Amygdala (tissue), 56 donors: ENCODE results near the gene NANOGP8.
"Not testable (repeated sequence)": the region's sequence is repeated elsewhere in the genome, so short reads cannot be mapped to it uniquely, and the experiment has no call there.

ENCODE experiments used
- DNase-seq, 56 donors: peaks; one replicate each; lab custom pipeline; 2025; lab: John Stamatoyannopoulos, UW

Gene NANOGP8, protein sequence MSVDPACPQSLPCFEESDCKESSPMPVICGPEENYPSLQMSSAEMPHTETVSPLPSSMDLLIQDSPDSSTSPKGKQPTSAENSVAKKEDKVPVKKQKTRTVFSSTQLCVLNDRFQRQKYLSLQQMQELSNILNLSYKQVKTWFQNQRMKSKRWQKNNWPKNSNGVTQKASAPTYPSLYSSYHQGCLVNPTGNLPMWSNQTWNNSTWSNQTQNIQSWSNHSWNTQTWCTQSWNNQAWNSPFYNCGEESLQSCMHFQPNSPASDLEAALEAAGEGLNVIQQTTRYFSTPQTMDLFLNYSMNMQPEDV

DNA sequence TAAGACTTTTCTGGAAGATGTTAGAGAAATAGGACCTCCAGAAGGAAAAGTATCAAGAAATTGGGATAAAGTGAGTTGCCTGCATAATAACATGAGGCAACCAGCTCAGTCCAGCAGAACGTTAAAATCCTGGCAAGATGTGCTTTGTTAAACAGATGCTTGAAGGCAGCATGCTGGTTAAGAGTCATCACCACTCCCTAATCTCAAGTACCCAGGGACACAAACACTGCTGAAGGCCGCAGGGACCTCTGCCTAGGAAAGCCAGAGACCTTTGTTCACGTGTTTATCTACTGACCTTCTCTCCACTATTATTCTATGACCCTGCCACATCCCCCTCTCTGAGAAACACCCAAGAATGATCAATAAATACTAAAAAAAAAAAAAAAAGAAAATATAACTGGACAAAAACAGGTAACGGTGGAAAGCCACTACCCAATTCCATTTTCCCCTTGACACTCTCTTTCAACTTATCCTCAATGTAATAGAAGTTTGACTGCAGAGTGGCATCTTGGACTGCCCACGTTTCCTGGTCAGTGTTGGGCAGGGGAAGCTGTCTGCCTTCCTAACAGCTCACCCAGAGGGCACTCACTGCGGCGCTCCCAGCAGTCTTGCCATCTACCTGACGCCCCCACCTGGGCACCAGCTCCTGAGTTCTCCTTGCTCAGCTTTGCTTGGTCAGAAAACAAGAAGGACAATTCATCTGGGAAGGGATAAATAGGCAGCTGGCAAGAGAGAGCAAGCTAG is at the start of gene NANOGP8:
Gene NANOGP8 (minus strand): TSS at position 120 of the 744 bp plus-strand sequence. CDS start 185 bp downstream, outside the sequence.
- not testable (repeated sequence) for DNase-seq

DNA sequence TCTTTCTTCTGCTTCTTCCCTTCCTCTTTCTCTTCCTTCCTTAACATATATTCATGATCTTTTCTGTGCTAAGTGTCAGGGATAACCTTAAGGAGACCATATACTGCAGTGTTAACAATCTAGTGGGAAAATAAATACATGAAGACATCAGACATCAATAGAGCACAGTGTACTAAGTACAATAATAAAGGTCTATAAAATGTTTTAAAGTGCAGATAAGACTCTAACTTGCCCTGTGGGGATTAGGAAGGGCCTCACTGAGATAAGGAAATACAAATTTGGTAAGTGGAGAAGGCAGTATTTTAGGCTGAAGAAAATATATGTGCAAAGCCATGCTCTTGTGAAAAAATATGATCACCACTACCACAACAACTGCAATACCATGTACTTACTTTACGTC is 49.2 kb upstream of the NANOGP8 start:
- no peak for DNase-seq

DNA sequence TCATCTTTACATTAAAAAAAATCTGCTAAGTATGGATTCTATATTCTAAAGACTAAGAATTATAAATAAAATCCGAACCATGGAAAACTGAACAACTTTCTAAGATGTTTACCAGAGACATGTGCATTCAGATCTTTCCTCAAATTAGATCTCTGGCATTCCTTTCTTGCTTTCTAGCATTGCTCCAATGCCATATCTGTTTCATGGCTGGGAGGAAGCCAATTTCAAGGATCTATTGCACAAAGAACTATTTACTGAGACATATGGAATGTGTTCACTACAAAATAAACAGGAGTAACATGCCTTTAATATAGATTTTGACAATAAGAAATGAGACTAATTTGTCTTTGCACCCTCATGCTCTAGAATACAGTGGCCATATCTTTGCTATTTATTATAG is 45.1 kb upstream of the NANOGP8 start:
- no peak for DNase-seq

DNA sequence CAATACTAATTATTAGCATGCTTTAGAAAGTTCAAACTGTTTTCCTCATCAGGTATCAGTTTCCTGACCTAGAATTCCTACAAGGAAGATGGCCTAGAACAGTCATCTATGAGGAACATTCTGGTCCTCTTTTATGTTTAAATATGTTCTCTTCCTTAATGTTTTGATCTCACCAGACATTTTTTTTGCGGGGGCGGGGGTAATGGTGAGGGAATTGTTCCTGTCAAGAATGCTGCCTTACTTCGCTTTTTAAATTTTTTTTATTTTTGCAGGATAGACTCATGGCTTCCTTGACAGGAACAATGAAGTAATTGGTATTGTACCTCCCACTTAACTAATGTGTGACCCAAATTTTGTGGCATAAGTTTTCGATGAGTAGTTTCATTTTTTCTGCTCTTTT is 44.3 kb upstream of the NANOGP8 start:
- DNase-seq, result no peak

DNA sequence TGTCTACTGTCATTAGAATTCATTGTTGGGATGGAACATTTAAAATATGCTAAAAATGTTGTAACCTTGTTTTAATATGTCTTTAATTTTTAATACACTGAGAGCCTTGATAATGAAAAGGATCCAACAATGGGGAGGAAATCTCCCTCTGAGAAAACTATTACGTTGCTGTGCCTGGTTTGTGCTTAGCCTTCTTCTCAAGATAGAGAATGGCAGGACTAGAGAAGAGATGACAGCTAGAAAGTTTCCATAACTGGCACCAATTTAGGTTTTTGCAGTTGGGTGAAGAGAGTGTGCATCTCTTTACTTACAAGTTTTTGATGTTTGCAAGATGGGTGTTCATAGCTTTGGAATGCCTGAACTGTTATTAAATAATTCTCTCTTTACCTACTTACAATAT is 42.6 kb upstream of the NANOGP8 start:
- DNase-seq, result no peak

DNA sequence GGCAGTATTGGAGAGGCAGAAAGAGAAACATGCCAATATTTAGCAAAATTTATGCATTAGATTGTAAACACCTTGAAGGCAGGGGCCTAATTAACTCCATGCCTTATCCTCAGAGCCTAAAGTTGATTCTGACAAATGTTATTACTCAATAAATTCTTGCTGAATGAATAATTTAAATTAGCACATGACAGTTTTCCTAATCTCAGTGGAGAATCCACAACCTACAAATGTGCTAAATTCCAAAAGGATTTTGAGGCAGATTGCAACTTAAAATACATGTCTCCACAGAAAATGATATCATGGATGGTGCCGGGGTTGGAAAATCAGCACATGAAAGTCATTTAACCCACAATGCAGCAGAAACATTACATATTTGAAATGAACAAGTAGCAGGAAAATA is 41.1 kb upstream of the NANOGP8 start:
- no peak for DNase-seq

DNA sequence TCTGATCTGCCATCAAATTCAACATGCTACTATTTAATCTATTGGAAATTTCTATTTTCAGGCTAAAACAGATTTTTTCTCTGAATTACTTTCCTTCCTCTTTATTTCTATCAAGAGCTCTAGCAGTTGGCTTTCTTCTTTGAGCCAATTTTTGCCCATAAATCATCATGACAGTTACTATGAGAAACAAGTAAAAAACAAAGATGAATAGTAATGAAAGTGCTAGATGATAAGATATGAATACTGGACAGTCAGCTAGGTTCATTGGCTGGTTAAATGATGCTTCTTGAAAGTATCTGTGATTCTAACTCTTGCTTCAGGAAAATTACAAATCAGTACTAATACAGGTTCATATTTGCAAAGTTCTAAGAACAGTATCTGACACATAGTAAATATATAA is 38.6 kb upstream of the NANOGP8 start:
- DNase-seq, result no peak

DNA sequence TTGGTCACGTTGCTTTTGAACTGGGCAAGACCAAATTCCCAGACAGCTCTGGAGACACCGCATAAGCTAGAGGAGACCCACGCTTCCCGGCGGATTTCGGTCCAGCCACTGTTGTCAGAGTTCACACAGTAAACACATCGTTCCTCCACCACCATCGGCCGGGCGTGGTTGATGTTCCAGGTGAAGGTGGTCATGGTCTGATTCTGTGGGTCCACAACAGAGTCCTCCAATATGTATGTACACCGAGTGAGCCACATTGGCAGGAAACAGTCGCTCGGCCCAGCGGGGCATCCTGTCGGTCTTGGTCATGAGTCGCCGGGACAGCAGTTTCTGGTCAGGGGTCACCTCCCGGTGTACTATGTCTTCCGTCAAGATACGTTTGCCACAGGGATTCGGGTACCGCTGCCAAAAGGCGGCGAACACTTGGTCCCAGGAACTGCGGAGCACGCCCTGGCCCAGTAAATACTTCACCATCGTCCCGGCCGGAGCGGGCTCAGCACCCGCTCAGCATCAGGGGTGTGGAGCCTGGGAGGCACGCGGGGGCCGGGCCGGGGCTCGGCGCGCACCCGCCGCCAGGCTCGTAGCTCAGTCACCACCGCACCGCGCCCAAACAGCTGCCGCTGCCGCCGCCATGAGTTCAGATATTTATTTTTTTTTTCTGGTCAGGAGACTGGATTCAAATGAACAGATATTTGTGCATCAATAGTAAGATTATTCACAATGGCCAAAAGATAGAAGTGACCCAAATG is 36.7 kb upstream of the NANOGP8 start:
- no peak for DNase-seq

DNA sequence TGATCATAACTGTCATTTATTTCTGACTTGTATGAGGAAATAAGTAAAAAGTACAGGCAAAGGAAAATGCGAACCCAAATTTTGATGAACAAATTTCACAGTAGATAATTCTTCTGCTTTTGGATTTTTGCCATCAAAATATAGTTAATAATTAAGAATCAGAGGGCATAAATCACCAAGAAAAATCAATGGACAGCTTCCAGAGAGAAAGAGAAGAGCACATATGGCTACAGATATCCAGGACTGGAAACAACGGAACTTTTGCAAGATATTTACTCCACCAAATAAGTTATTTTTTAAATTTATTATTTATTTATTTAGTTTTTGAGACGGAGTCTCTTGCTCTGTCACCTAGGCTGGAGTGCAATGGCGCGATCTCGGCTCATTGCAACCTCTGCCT is 35.1 kb upstream of the NANOGP8 start:
- DNase-seq, result no peak

DNA sequence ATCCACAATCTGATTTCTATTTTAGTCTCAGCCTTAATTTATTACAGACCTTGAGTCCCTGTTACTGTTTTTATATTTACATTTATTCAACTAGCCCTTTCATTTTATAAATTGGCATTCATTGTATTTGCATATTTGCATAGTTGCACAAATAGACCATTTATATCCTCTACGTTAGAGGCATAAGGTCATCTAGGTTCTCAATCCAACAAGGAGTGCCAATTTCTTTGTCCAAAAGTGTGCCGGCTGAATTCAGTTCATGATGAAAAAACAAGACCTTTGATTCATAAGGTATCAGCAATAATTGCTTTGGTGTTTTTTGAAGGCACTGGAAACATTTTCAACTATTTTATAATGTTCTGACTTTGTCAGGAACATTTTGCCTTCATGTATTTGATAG is 33.9 kb upstream of the NANOGP8 start:
- no peak for DNase-seq

DNA sequence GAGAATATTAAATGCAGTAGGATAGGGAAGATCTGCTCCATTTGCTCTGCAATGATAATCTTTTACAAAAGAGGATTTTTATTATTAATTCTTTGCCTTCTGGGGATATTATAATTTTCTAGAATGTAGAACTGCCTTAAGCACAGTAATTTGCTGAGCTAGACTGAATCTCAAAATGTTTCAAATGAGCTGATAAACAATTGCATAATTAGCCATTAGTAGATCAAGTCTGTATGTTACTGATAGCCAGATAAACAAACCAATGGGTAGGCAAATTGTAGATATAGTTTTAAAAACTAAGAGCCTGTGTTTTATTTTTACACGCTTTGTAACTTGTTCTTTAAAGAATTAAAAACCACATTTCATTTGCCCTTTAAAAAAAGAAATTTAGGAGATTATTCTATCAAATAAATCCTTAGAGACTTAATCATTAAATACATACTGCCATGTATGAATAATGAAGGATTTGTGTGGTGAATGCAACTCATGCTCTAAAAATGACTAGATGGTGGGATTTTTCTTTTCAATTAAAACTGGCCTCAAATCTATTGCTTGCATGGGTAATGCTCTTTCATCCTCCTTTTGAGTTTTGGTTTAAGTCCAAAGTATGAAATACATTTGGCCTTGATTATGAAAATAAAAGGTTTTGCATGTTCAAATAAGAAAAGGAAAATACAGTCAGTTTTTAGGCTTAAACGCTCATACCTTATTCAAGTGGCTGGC is 32.6 kb upstream of the NANOGP8 start:
- DNase-seq, result no peak

DNA sequence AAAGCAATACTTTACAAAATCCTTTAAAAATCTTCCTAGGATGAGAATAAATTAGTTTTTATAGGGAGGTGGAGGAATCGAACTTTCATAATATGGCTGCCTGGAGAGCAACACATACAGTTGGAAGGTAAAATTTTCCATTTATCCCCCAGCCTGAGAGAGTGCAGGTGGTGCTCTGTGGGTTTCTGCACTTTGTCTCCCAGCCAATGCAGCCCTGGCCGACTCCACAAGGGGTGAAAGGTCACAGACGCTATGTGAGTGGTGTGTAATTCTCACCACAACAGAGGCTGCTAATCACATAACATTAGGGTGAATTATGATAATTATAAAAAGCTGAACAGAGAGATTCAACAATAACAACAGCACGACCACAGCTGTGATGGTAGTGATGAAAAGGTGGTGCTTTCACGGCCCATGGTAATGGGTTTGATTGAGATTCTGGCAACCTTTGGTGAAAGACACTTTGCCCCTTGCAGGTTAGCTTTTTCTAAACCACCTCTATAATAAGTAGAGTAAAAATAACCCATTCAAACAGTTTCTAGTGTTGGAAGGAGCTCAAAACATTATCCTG is 30.1 kb upstream of the NANOGP8 start:
- DNase-seq, result no peak

DNA sequence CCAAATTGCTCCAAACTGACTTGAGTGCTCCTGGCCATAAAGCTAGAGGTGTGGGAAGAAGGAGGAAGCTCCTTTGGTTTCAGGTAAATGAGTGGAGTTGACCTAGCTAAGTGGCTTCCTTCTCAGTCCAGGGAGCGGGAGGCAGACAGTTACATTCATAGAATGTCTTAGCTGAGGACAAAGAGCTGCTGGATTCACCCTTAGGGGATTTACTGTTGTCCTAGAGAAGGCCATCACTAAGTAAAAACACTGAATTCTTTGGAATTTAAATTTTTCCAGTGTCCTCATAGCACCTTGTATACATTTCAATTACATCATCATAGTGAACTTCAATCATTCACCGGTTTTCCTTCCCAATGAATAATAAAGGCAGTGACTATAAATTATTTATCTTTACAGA is 27.3 kb upstream of the NANOGP8 start:
- DNase-seq, result no peak

DNA sequence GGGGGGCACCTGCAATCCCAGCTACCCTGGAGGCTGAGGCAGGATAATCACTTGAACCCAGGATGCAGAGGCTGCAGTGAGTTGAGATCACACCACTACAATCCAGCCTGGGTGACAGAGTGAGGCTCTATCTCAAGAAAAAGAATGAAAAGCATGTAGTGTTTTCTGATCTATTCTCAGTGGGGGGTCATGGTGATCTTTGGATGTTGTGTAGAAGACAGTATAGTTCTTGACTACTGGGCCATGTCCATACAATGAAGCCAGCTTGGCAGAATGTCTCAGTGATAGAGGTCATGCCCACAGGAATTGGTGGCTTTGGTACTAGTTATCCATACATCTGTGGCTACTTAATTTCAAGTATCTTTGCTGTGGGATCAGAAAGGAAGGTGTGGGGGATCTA is 26.8 kb upstream of the NANOGP8 start:
- no peak for DNase-seq

DNA sequence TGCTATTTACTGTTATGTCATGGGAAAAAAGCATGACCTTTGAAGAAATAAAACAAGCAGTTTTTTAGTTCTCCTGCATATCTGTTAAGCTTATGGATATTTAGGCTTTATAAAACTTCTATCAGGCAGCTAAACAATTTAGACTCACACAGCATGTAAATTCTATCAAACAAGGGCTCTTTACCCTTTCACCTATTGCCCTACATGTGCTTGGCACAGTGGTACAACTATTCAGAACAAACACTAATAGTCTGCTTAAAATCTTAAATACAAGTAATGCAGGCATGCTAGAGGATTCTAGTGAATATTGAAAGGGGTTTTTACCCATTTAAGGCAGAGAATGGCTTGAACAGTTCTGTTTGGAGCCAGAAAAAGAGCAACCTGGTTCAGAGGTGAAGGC is 23.4 kb upstream of the NANOGP8 start:
- no peak for DNase-seq

DNA sequence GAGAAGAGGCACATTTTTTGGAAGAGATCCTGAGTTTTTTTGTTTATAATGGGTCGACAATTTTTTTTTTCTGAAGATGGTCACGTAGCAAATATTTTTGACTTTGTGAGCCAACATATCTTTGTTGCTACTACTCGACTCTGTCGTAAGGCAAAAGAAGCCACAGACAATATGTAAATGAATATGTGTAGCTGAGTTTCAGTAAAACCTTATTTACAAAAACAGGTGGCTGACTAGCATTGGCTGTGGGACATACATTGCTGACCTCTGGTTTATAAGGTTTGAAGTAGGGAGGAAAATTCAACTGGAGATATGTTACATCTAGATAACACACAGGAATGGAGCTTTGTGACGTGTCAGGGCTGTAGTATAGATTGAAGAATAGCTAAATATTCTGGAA is 22.5 kb upstream of the NANOGP8 start:
- no peak for DNase-seq

DNA sequence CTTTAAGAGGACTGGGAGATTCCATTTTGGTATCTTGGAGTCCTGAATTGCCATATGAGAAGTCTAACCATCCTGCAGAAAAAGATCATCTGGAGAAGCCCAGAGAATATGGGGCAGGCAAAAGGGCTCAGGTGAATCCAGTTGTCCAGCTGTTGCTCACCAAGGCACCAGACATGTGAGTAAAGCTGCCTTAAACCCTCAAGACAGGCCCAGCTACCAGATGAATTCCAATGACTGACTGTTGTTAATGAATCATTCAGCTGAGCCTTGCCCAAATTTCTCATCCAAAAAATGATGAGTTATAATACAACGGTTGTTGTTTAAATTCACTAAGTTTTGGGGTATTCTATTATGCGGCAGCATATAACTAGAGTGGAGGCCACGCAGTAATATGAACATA is 22.0 kb upstream of the NANOGP8 start:
- DNase-seq, result no peak

DNA sequence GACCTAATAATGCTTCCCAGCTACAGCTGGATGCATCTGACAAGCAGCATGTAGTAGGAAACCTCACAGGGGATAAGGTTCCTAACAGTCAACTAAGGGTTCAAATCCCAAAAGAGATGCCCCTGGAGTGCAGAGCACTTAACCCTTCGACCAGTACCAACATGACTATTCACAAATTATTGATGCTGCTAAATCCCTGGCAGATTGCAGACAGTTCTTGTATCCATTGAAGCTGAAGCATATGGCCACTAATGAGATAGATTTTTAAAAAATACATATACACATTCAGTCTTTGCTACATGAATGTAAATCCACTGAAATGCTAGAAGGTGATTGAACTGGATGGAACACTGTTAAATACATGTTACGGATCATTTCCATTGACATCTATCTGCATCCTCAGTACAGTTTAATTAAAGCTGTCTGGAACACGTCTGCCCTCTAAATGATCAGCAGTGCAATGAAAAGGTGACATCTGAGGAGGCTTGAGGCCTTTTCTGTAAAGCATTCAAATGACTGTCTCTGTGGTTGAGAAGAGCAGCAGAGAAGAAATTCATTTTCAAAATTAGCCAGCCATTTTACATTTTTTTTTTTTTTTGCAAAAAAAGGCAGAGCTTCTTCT is 19.5 kb upstream of the NANOGP8 start:
- DNase-seq, result no peak

DNA sequence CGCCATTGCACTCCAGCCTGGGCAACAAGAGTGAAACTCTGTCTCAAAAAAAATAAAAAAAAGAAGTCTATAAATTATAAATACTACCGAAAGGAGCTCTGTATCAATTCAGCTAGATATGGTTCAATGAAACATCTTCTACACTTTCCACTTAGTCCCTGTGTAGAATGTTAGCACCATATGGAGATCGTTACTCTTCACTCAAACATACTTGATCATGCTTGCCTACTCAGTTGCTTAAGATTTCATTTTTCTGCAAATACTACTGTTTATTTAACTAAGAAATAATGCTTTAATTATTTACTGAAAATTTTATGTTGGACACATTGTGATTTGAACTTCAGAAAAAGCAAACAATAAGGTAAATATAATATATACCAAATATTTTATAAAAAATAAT is 17.1 kb upstream of the NANOGP8 start:
- DNase-seq, result no peak

DNA sequence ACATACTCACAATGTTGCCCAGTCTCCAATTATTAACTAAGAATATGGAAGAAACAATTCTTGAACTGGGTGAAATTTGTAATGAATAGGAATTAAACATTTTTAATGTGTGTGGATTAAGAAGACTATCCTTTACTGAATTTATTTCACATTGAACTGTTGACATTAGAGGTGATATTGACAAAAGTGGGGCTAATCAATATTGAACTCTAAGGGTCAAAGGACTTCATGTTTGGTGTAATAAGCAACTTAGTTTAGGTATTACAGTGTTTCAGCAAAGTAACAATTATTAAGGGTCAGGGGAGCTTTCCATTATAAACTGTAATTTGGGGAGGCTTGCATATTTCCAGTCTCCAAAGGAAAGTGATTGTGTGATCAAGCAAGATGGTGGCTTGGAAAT is 16.2 kb upstream of the NANOGP8 start:
- DNase-seq, result no peak
